RWPE2 (cell line): ENCODE data around the gene SNX10.
"Not testable (repeated sequence)": the region's sequence is repeated elsewhere in the genome, so short reads cannot be mapped to it uniquely, and the experiment has no call there.

Experiments
- ATAC-seq: fragments of 200-7000 bp; cut with Tn5 transposase; 3 replicates; pipeline ENCODE4 v1.9.1; 2021; ENCODE audit warnings: low read depth
- DNase-seq: peaks from one replicate; pipeline ENCODE4 v3.0.0-alpha.2; 2020; ENCODE audit warnings: low spot score
- H3K27ac ChIP-seq: fragments of 450-650 bp; 2 replicates; pipeline ENCODE4 v1.5.1; 2017; ENCODE audit warnings: mild to moderate bottlenecking; ENCODE audit not compliant: poor library complexity, severe bottlenecking
- H3K27me3 ChIP-seq: fragments of 250-450 bp; sonication (Bioruptor Pico); 2 replicates; pipeline ENCODE4 v1.5.1; 2021; ENCODE audit warnings: mild to moderate bottlenecking, moderate library complexity; ENCODE audit not compliant: insufficient read depth, poor library complexity, severe bottlenecking
- H3K36me3 ChIP-seq: fragments of 250-450 bp; sonication (Bioruptor Pico); 2 replicates; pipeline ENCODE4 v1.5.1; 2020; ENCODE audit warnings: low read depth, mild to moderate bottlenecking, moderate library complexity
- H3K4me1 ChIP-seq: fragments of 250-450 bp; sonication (Bioruptor Pico); 2 replicates; pipeline ENCODE4 v1.5.1; 2021; ENCODE audit warnings: mild to moderate bottlenecking, moderate library complexity; ENCODE audit not compliant: insufficient read depth, poor library complexity, severe bottlenecking
- H3K4me3 ChIP-seq: fragments of 250-450 bp; sonication (Bioruptor Pico); 2 replicates; pipeline ENCODE4 v1.5.1; 2021; ENCODE audit warnings: mild to moderate bottlenecking, moderate library complexity; ENCODE audit not compliant: severe bottlenecking
- H3K9me3 ChIP-seq: fragments of 250-450 bp; sonication (Bioruptor Pico); 2 replicates; pipeline ENCODE4 v1.5.1; 2021; ENCODE audit warnings: mild to moderate bottlenecking, moderate library complexity; ENCODE audit not compliant: severe bottlenecking
- TF ChIP-seq, protein P1 (sequence below): fragments of 450-650 bp; IDR thresholded peaks from one replicate; pipeline ENCODE4 v1.5.1; 2017; ENCODE audit warnings: mild to moderate bottlenecking, moderate library complexity; ENCODE audit not compliant: poor library complexity, severe bottlenecking

Gene SNX10

GRCh38 chr7:26280097-26280496 is 11.6 kb upstream of the SNX10 start:
- Histone ChIP-seq H3K27me3 (no peaks in the 10 kb centered on the region), H3K4me3 (no peak overlapping the region), H3K9me3 (no peaks in the 10 kb centered on the region), H3K4me1 (no peaks in the 10 kb centered on the region), H3K36me3 (no peaks in the 10 kb centered on the region), H3K27ac (no peak overlapping the region)
- no peak for ATAC-seq
- TF ChIP-seq, protein P1, sequence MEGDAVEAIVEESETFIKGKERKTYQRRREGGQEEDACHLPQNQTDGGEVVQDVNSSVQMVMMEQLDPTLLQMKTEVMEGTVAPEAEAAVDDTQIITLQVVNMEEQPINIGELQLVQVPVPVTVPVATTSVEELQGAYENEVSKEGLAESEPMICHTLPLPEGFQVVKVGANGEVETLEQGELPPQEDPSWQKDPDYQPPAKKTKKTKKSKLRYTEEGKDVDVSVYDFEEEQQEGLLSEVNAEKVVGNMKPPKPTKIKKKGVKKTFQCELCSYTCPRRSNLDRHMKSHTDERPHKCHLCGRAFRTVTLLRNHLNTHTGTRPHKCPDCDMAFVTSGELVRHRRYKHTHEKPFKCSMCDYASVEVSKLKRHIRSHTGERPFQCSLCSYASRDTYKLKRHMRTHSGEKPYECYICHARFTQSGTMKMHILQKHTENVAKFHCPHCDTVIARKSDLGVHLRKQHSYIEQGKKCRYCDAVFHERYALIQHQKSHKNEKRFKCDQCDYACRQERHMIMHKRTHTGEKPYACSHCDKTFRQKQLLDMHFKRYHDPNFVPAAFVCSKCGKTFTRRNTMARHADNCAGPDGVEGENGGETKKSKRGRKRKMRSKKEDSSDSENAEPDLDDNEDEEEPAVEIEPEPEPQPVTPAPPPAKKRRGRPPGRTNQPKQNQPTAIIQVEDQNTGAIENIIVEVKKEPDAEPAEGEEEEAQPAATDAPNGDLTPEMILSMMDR: no peak
- DNase-seq: no peak

- ATAC-seq: no peak
- TF ChIP-seq, protein P1: no peak
- H3K36me3 ChIP-seq: no peaks in the 10 kb centered on the region
These were observed 10.9 kb upstream of the SNX10 start for GRCh38 chr7:26280723-26281122.

GRCh38 chr7:26284477-26284876 is 7.2 kb upstream of the SNX10 start:
- TF ChIP-seq, protein P1: no peak
- H3K4me3 ChIP-seq: no peak overlapping the region
- no peak for ATAC-seq

More at GRCh38 chr7:26280723-26281122, 10.9 kb upstream of the SNX10 start:
- DNase-seq: no peak
- Histone ChIP-seq H3K27ac (no peak overlapping the region), H3K4me3 (no peak overlapping the region), H3K27me3 (no peaks in the 10 kb centered on the region), H3K9me3 (no peaks in the 10 kb centered on the region), H3K4me1 (no peaks in the 10 kb centered on the region)

DNA sequence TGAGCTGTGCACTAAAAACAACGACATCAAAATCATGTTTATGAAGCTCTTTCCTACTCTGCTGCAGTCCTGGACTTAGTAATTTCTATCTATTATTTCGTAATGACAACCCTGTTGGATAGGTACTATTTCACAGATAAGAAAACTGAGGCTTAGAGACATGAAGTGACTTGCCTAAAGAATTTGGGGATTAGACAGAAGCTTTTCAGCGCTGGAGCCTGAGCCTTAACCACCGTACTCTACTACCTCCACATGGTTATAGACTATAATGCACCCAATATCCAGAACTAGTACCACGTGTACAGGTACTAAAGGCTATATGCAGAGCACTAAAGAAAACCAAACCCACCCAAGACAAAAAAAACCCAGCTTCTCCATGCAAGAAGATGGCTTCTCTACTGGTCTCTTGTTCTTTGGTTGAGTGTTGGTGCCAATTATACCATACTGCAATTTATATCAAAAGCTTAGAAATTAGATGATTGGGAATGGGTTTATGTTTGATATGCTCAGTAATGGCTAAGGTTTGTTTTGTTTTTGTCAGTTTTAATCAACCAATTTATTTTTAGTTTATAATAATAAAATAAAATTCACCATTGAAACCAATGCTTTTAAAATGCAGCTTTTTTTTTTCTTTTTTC is 6.5 kb upstream of the SNX10 start:
- H3K27me3 ChIP-seq: no peaks in the 10 kb centered on the region
- H3K36me3 ChIP-seq: no peaks in the 10 kb centered on the region
- no peaks in the 10 kb centered on the region for H3K4me1 ChIP-seq
- H3K4me3 ChIP-seq: no peak overlapping the region
- no peak for DNase-seq
- H3K9me3 ChIP-seq: no peaks in the 10 kb centered on the region
- peak; percentile 60; the same call in 1 of the 3 replicates for ATAC-seq
- no peak overlapping the region for H3K27ac ChIP-seq
- TF ChIP-seq, protein P1: peak; percentile 21

More at GRCh38 chr7:26284477-26284876, 7.2 kb upstream of the SNX10 start:
- no peak for DNase-seq
- Histone ChIP-seq H3K27ac (no peak overlapping the region), H3K36me3 (no peaks in the 10 kb centered on the region), H3K27me3 (no peaks in the 10 kb centered on the region), H3K9me3 (no peaks in the 10 kb centered on the region), H3K4me1 (no peaks in the 10 kb centered on the region)

DNA sequence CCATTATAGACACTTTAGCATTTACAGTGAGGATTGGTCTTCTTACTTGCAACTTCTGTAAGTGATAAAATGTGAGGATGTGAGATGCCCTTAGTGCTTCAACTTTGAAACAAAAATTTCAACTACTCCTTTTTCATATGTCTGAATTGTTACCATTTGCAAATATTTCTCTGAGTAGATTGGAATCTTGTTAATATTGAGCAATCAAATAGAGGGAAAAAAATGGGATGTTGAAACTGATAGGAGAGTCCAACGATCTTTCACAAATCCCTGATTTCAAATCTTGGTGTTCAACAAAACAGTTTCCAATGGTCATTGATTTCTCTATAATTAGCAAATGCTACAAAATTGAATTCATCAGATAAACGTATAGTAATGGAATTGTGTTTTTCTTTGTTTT is 5.5 kb upstream of the SNX10 start:
- ATAC-seq (no peak), DNase-seq (no peak)
- TF ChIP-seq, protein P1: no peak

GRCh38 chr7:26288126-26288525 is 3.5 kb upstream of the SNX10 start:
- not testable (repeated sequence) for DNase-seq, H3K36me3 ChIP-seq, ATAC-seq, H3K4me1 ChIP-seq, H3K9me3 ChIP-seq, H3K27ac ChIP-seq, H3K4me3 ChIP-seq, H3K27me3 ChIP-seq

More for the DNA sequence above, 5.5 kb upstream of the SNX10 start:
- Histone ChIP-seq H3K4me1 (no peaks in the 10 kb centered on the region), H3K4me3 (no peak overlapping the region), H3K9me3 (no peaks in the 10 kb centered on the region), H3K27me3 (no peaks in the 10 kb centered on the region), H3K27ac (no peak overlapping the region), H3K36me3 (no peaks in the 10 kb centered on the region)
